NCI-H2081 treated with DMSO at 0.1 percent for 48 hours (cell line): ENCODE measurements around the gene NOX1.

ENCODE experiments used
- DNase-seq: peaks from one replicate; lab custom pipeline; 2025; lab: John Stamatoyannopoulos, UW

Gene NOX1

GRCh38 chrX:100874325-100874724, at the start of gene NOX1:
Gene NOX1 (minus strand): TSS chrX:100874359. CDS start chrX:100874139, 220 bp downstream.
- DNase-seq = no peak

GRCh38 chrX:100915562-100915961, 41.4 kb upstream of the NOX1 start:
- no peak for DNase-seq

- no peak for DNase-seq
Measured at GRCh38 chrX:100913111-100913510, 39.0 kb upstream of the NOX1 start.

- no peak for DNase-seq
Measured at GRCh38 chrX:100911731-100912130, 37.6 kb upstream of the NOX1 start.

- no peak for DNase-seq
Measured at GRCh38 chrX:100905620-100906019, 31.5 kb upstream of the NOX1 start.

GRCh38 chrX:100904433-100904832, 30.3 kb upstream of the NOX1 start:
- DNase-seq = no peak

- DNase-seq = no peak
Measured at GRCh38 chrX:100895365-100896075, 21.4 kb upstream of the NOX1 start.

- no peak for DNase-seq
Measured at GRCh38 chrX:100883654-100884053, 9.5 kb upstream of the NOX1 start.

- DNase-seq = peak; percentile 35
Measured at GRCh38 chrX:100880368-100880767, 6.2 kb upstream of the NOX1 start.

GRCh38 chrX:100871594-100872560, 2.3 kb downstream of the NOX1 start:
- DNase-seq = no peak

GRCh38 chrX:100870527-100870926, 3.6 kb downstream of the NOX1 start:
- no peak for DNase-seq

- DNase-seq = no peak
Measured at GRCh38 chrX:100868273-100868672, 5.9 kb downstream of the NOX1 start.

- no peak for DNase-seq
Measured at GRCh38 chrX:100864657-100865391, 9.3 kb downstream of the NOX1 start.

GRCh38 chrX:100863326-100863864, 10.8 kb downstream of the NOX1 start:
- DNase-seq = no peak

- DNase-seq = no peak
Measured at GRCh38 chrX:100852810-100853209, 21.3 kb downstream of the NOX1 start.

GRCh38 chrX:100850317-100850716, 23.8 kb downstream of the NOX1 start:
- DNase-seq = no peak

GRCh38 chrX:100831219-100831946, 42.8 kb downstream of the NOX1 start:
- DNase-seq = no peak

GRCh38 chrX:100830547-100830946, 43.6 kb downstream of the NOX1 start:
- no peak for DNase-seq

- no peak for DNase-seq
Measured at GRCh38 chrX:100830143-100830542, 44.0 kb downstream of the NOX1 start.

GRCh38 chrX:100829730-100830129, 44.4 kb downstream of the NOX1 start:
- DNase-seq = no peak
